Measurements from ENCODE around the gene SCP2.

SCP2 gene

DNA sequence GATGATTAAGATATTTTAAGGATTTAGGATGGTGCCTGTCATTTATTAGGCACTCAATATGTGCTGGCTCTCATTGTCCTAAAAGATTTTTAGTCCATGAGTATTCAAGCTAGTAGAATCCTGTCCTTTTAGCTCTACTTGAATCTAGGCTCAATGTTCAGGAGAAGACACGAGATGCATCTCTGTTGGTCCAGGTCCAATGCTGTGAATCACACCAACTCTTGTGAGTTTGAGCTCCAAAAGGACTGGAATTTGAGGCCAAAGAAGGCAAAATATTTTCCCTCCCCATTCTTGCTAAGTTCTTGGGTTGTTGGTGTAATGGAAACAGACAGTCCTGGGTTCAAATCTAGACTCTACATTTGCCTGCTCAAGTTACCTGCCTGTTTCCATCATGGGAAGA is 133.5 kb downstream of the SCP2 start:
- ChIA-PET POLR2A (interaction anchor here (0.6 to 1.2 kb wide), 2 partner anchors 12 to 81 kb away, joined by 3 read pairs; no protein-coding TSS in a partner anchor), CTCF (no interaction called here)
- TF ChIP-seq ELF4 (IDR thresholded peaks at IDR 0.05), result no peak
- TF ChIP-seq LEF1 (IDR thresholded peaks at IDR 0.05; ENCODE audit: borderline replicate concordance), result no peak
- TF ChIP-seq HDGF (IDR thresholded peaks at IDR 0.05; ENCODE audit: borderline replicate concordance), result no peak
- no peak for TF ChIP-seq ARNT (IDR thresholded peaks at IDR 0.05)
- TF ChIP-seq FOXM1 (IDR thresholded peaks at IDR 0.05; ENCODE audit: borderline replicate concordance), result no peak
- TF ChIP-seq SUZ12 (IDR thresholded peaks at IDR 0.05), result no peak
- TF ChIP-seq, protein P1, sequence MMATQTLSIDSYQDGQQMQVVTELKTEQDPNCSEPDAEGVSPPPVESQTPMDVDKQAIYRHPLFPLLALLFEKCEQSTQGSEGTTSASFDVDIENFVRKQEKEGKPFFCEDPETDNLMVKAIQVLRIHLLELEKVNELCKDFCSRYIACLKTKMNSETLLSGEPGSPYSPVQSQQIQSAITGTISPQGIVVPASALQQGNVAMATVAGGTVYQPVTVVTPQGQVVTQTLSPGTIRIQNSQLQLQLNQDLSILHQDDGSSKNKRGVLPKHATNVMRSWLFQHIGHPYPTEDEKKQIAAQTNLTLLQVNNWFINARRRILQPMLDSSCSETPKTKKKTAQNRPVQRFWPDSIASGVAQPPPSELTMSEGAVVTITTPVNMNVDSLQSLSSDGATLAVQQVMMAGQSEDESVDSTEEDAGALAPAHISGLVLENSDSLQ (IDR thresholded peaks at IDR 0.05), result no peak
- no peak for TF ChIP-seq CTBP1 (IDR thresholded peaks at IDR 0.05; ENCODE audit: borderline replicate concordance)
- TF ChIP-seq NFRKB (IDR thresholded peaks at IDR 0.05), result no peak
- no peak for TF ChIP-seq BHLHE40 (IDR thresholded peaks at IDR 0.05; ENCODE audit: borderline replicate concordance)
- no peak for TF ChIP-seq TARDBP (IDR thresholded peaks at IDR 0.05)
- no peak for TF ChIP-seq FOXK2 (IDR thresholded peaks at IDR 0.05)
- TF ChIP-seq FOXA1 (IDR thresholded peaks at IDR 0.05), result no peak
- TF ChIP-seq SP1 (IDR thresholded peaks at IDR 0.05), result no peak
- no peak for TF ChIP-seq ZNF384 (IDR thresholded peaks at IDR 0.05)
- no peak for TF ChIP-seq L3MBTL2 (conservative IDR thresholded peaks at IDR 0.05)
- DNase-seq (ENCODE audit: extremely low spot score), result no peak

DNA sequence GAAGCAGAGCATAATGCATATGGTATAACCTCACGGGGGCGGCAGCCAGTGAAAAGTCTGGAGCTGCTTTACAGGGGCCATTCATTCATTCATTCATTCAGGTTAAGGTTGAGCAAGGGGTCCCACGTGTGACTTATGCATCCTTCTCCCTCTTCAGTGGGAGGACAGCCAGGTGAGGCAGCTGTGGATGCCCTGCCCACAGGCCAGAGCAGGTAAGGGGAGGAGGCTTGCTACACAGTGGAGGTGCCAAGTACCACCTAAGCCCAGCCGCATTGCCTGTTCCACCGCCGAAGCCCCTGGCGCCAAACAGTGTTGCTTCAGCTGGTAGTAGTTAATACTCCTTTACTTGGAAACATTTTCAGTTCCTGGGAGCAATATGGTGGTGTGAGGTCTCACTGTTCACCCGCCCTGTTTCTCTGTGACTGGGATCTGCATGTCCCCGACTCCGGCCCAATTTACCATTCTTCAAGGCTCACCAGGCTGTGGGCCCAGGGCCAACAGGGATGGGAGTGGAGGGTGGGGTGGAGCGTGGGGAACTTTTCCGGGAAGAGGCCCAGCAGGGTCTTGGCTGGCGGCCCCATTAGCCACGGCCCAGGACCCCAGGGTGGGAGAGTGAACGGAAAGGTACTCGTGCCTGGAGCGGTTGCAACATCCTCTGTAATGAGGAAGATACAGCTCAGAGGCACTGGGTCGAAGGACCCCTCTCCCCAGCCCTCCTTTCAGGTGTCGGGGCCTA is 134.2 kb downstream of the SCP2 start:
- TF ChIP-seq SP1 (IDR thresholded peaks at IDR 0.05), result no peak
- no peak for TF ChIP-seq FOXM1 (IDR thresholded peaks at IDR 0.05; ENCODE audit: borderline replicate concordance)
- TF ChIP-seq FOXA1 (IDR thresholded peaks at IDR 0.05), result no peak
- TF ChIP-seq TARDBP (IDR thresholded peaks at IDR 0.05), result no peak
- no peak for TF ChIP-seq CTBP1 (IDR thresholded peaks at IDR 0.05; ENCODE audit: borderline replicate concordance)
- TF ChIP-seq NFRKB (IDR thresholded peaks at IDR 0.05), result no peak
- TF ChIP-seq, protein P1 (IDR thresholded peaks at IDR 0.05), result no peak
- TF ChIP-seq ELF4 (IDR thresholded peaks at IDR 0.05), result no peak
- TF ChIP-seq ARNT (IDR thresholded peaks at IDR 0.05), result no peak
- TF ChIP-seq BHLHE40 (IDR thresholded peaks at IDR 0.05; ENCODE audit: borderline replicate concordance), result no peak
- no peak for TF ChIP-seq SUZ12 (IDR thresholded peaks at IDR 0.05)
- ChIA-PET POLR2A (no interaction called here), CTCF (no interaction called here)
- DNase-seq (ENCODE audit: extremely low spot score), result no peak

GRCh38 chr1:53061859-53062707 is 135.0 kb downstream of the SCP2 start, which contains the start of gene PODN:
TSS of gene PODN (plus strand) at chr1:53062213. CDS start at chr1:53069856, 7,643 bp downstream.
- ChIA-PET CTCF (no interaction called here), POLR2A (no interaction called here)
- no peak for TF ChIP-seq HDGF (IDR thresholded peaks at IDR 0.05; ENCODE audit: borderline replicate concordance)
- TF ChIP-seq FOXA1 (IDR thresholded peaks at IDR 0.05), result no peak
- no peak for TF ChIP-seq TARDBP (IDR thresholded peaks at IDR 0.05)
- no peak for TF ChIP-seq FOXM1 (IDR thresholded peaks at IDR 0.05; ENCODE audit: borderline replicate concordance)
- TF ChIP-seq SUZ12 (IDR thresholded peaks at IDR 0.05), result no peak
- no peak for TF ChIP-seq ARNT (IDR thresholded peaks at IDR 0.05)
- TF ChIP-seq, protein P1 (IDR thresholded peaks at IDR 0.05), result no peak
- TF ChIP-seq ELF4 (IDR thresholded peaks at IDR 0.05), result no peak
- no peak for TF ChIP-seq L3MBTL2 (conservative IDR thresholded peaks at IDR 0.05)
- no peak for TF ChIP-seq CTBP1 (IDR thresholded peaks at IDR 0.05; ENCODE audit: borderline replicate concordance)
- TF ChIP-seq LEF1 (IDR thresholded peaks at IDR 0.05; ENCODE audit: borderline replicate concordance), result no peak
- TF ChIP-seq FOXK2 (IDR thresholded peaks at IDR 0.05), result no peak
- DNase-seq (ENCODE audit: extremely low spot score), result no peak

GRCh38 chr1:53062708-53063591 is 135.9 kb downstream of the SCP2 start:
- no peak for TF ChIP-seq ZNF384 (IDR thresholded peaks at IDR 0.05)
- ChIA-PET POLR2A (no interaction called here), CTCF (no interaction called here)
- DNase-seq (ENCODE audit: extremely low spot score), result no peak

DNA sequence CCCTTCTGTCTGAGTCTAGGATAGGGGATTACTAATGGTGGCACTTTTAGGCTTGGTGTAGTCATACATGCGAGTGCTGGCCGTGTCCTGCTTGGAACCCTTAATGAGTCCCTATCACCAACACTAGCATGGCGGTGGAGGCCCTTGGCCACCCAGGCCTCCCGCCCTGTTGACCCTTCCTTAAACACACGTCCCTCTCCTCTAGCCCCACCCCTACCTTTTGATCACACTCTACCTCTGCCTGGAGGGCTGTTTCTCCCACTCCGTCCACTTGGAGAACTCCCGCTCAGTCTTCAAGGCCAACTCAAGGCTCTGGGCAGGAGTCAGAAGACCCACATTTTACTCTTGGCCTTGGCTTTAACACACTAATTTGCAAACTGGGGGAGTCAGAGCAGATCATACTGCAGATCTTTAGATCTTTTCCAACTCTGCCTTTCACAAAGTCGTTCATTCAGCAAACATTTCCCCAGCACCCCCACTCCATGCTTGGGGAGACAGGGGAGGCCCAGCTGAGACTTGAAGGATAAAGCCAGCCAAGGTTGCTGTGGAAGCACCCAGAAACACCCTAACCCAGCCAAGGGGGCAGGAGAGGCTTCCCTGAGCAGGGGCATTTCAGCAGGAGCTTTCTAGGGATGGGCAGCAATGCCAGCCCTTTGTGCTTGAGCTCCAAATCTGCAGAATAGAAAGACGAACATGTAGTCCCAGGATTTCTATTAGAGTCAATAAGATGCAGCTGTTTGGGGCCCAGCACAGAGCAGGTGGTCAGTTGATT is 136.9 kb downstream of the SCP2 start:
- TF ChIP-seq ELF4 (IDR thresholded peaks at IDR 0.05) (no peak), FOXM1 (IDR thresholded peaks at IDR 0.05; ENCODE audit: borderline replicate concordance) (no peak), SP1 (IDR thresholded peaks at IDR 0.05) (no peak), TARDBP (IDR thresholded peaks at IDR 0.05) (no peak), FOXK2 (IDR thresholded peaks at IDR 0.05) (no peak), NFRKB (IDR thresholded peaks at IDR 0.05) (no peak), BHLHE40 (IDR thresholded peaks at IDR 0.05; ENCODE audit: borderline replicate concordance) (no peak), ZNF384 (IDR thresholded peaks at IDR 0.05) (no peak), SUZ12 (IDR thresholded peaks at IDR 0.05) (no peak), ARNT (IDR thresholded peaks at IDR 0.05) (no peak)
- TF ChIP-seq, protein P1 (IDR thresholded peaks at IDR 0.05), result no peak
- POLR2A ChIA-PET, result no interaction called here

More for the DNA sequence above, 136.9 kb downstream of the SCP2 start:
- CTCF ChIA-PET, result no interaction called here
- no peak for DNase-seq (ENCODE audit: extremely low spot score)

Measured in HEK293T (cell line).